ENCODE results near the gene C19orf85.

DNA sequence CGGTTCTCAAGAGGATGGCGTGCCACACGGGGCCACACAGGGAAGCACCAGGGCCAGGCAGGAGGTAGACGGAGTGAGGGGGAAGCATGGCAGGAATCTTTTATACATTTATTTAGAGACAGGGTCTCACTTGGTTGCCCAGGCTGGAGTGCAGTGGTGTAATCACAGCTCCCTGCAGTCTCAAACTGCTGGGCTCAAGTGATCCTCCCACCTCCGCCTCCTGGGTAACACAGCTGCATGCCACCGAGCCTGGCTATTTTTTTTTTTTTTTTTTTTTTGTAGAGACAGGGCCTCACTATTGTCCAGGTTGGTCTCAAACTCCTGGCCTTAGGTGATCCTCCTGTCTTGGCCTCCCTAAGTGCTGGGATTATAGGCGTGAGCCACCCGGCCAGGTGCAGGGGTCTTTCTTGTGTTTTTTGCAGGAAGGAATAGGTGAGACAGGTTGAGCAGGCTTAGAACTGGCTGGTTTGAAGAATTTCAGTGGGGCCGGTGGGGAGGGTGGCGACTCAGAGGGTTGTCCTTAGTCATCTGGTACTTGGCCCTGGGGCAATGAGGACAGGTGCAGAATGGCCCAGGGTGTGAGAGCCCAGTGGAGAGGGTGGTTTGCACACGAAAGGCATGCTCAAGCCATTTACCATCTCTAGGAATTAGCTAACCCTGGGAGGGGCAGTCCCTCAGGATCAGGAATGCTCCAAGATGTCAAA lies 31.2 kb upstream of the C19orf85 start:
- TF ChIP-seq, protein P1, sequence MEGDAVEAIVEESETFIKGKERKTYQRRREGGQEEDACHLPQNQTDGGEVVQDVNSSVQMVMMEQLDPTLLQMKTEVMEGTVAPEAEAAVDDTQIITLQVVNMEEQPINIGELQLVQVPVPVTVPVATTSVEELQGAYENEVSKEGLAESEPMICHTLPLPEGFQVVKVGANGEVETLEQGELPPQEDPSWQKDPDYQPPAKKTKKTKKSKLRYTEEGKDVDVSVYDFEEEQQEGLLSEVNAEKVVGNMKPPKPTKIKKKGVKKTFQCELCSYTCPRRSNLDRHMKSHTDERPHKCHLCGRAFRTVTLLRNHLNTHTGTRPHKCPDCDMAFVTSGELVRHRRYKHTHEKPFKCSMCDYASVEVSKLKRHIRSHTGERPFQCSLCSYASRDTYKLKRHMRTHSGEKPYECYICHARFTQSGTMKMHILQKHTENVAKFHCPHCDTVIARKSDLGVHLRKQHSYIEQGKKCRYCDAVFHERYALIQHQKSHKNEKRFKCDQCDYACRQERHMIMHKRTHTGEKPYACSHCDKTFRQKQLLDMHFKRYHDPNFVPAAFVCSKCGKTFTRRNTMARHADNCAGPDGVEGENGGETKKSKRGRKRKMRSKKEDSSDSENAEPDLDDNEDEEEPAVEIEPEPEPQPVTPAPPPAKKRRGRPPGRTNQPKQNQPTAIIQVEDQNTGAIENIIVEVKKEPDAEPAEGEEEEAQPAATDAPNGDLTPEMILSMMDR (IDR thresholded peaks at IDR 0.05), result no peak
- no peak for TF ChIP-seq ZFX (IDR thresholded peaks at IDR 0.05; ENCODE audit: borderline replicate concordance)
